HG02798 (cell line): ENCODE results near the gene CTXN2.

Experiments
- ATAC-seq: cut with Tn5 transposase; IDR thresholded peaks from one replicate; pipeline ENCODE4 v1.9.1; 2021; ENCODE audit warnings: mild to moderate bottlenecking; ENCODE audit not compliant: unreplicated experiment, poor library complexity

The CTXN2 gene

DNA sequence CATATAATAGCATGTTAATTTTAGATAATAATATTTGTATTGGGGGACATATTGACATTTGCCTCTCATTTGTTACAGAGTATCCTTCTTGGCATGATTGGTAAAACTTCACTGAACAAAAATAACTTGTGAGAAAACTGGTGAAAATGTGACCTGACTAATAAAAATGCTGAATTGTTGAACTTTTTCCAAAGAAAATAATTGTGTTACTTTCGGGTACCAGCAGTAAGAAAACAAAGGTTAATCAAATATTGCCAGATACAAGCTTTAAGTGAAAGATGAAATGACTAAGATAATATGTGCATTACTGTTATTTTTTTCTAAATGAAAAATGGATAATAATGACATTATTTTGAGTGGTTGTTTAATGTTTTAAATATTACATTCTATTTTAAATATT lies 29.8 kb downstream of the CTXN2 start:
- ATAC-seq: no peak

- ATAC-seq: no peak
These were observed 30.4 kb downstream of the CTXN2 start for GRCh38 chr15:48221885-48222284.

DNA sequence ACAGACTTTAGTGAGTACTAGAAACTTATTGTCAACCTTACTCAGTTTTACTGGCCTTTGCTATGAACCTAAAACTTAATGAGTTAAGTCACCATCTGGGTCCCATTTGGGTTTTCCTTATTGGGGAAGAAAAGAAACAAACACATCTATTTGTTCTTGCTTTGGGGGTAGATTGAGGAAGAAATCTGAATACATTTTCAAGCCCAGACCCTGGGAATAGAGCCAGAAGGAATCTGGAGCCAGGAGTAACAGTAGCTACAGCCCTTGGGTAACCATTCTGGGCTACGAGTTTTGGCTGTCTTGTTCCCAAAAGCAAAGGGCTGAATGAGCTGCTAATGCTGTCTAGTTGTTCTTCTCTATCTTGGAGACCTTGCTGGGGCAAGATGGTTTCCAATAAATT lies 31.2 kb downstream of the CTXN2 start:
- no peak for ATAC-seq

- no peak for ATAC-seq
These were observed 34.3 kb downstream of the CTXN2 start for GRCh38 chr15:48225771-48226170.

DNA sequence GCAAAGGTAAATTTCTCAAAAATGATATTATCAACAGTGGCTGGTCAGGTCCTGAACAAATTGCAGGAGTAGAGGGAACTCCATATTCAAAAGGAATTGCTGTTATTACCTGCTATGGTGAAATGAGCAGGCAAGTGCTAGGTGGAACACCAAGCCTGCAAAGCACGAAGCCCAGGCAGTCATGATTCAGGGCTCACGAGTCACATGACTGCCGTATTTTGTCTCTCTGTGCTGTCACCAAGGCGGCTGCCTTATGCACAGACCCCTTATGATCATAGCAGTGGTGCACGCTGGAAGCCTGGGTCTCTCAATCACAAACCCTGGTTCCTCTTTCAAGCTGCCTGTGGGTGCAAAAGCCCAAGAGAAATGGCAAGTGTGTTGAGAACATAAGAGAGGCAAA lies 39.0 kb downstream of the CTXN2 start:
- ATAC-seq: no peak

DNA sequence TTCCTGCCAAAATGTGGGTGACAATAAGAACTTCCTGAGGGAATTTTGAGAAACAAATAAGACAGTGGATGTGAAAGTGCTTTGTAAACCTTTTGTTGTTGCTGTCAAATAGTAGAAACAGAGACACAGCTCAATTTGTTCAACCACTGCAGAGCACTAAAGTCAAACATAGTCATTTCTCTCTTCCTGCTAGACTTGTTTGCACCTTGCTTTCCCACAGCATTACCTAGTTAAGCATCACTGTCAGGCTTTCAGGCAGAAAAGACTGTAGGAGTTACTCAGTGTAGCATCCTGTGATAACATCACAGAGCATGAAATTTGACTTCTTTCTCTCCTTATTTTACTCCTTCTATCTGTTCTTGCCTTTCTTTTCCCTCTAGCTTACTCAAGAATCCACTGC lies 41.8 kb downstream of the CTXN2 start:
- no peak for ATAC-seq

GRCh38 chr15:48239334-48239733 lies 47.9 kb downstream of the CTXN2 start:
- no peak for ATAC-seq

- ATAC-seq: no peak
These were observed 50.5 kb downstream of the CTXN2 start for GRCh38 chr15:48242015-48242414.

GRCh38 chr15:48242535-48242934 lies 51.1 kb downstream of the CTXN2 start:
- ATAC-seq: no peak

- no peak for ATAC-seq
These were observed 53.5 kb downstream of the CTXN2 start for GRCh38 chr15:48244921-48245320.

- no peak for ATAC-seq
These were observed 56.9 kb downstream of the CTXN2 start for GRCh38 chr15:48248414-48248813.

DNA sequence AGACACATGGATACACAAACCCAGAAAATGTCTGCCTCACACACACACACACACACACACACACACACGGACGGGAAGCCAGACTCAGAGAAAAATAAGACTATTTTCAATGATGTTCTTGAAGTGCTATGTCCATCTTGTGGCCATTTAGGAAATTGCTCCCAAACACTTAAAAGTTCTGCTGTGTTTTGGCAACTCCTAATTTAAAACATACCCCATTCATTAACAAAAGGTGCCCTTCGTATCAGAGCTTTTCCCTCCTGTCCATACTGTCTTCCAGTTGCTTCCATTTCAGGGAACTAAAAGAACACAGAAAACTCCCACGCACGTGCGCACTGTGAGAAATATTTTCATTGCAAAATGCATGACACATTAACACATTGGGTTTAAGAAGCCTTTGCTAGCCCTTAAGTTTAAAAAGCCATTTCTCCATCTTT lies 59.2 kb downstream of the CTXN2 start:
- ATAC-seq: peak; percentile 55

- ATAC-seq: no peak
These were observed 61.7 kb downstream of the CTXN2 start for GRCh38 chr15:48253172-48253571.
